ENCODE results near the gene NLRP10.
A peak's percentile ranks its signal among the peaks of the same experiment; 100 is the strongest.
"Not testable (repeated sequence)": the region's sequence is repeated elsewhere in the genome, so short reads cannot be mapped to it uniquely, and the experiment has no call there.

Gene NLRP10

GRCh38 chr11:7999795-8000194 lies 34.5 kb upstream of the NLRP10 start:
- no peaks in the 10 kb centered on the region for H3K9me3 ChIP-seq (ENCODE audit: control insufficient read depth, insufficient read depth, low read length)
- peaks cover 17% of the 10 kb centered on the region; the same call in 1 of the 2 replicates for H3F3A ChIP-seq (ENCODE audit: control insufficient read depth, insufficient read depth)

GRCh38 chr11:7994581-7995278 lies 29.5 kb upstream of the NLRP10 start:
- no peak overlapping the region for H3K4me3 ChIP-seq (ENCODE audit: low read length)
- H3K27ac ChIP-seq (ENCODE audit: low read depth, low read length), result no peak overlapping the region
- no peak overlapping the region for H3K4me2 ChIP-seq (ENCODE audit: low read length)
- H4K20me1 ChIP-seq (ENCODE audit: control insufficient read depth, insufficient read depth, low read depth, low read length), result no peaks in the 10 kb centered on the region
- H3K4me1 ChIP-seq (ENCODE audit: control insufficient read depth, low read length), result peaks cover under 1% of the 10 kb centered on the region; the same call in 1 of the 2 replicates
- no peaks in the 10 kb centered on the region for H3K9me3 ChIP-seq (ENCODE audit: control insufficient read depth, insufficient read depth, low read length)
- H3K9me2 ChIP-seq (replicated peaks; ENCODE audit: control insufficient read depth, low read length), result no peaks in the 10 kb centered on the region
- no peaks in the 10 kb centered on the region for H3K27me3 ChIP-seq (ENCODE audit: control insufficient read depth, low read length)
- peaks cover 16% of the 10 kb centered on the region for H3K79me2 ChIP-seq (ENCODE audit: control insufficient read depth, low read length)
- H3F3A ChIP-seq (ENCODE audit: control insufficient read depth, insufficient read depth), result 0 out of 2 replicates have a peak, but pooled peaks cover 3% of the 10 kb centered on the region
- peaks cover 93% of the 10 kb centered on the region for H3K36me3 ChIP-seq (ENCODE audit: control insufficient read depth, low read length)
- TF ChIP-seq EZH2phosphoT487 (IDR thresholded peaks at IDR 0.05; ENCODE audit: borderline replicate concordance, low read length) (no peak), CTCF (IDR thresholded peaks at IDR 0.05; ENCODE audit: low read depth, low read length, poor library complexity, severe bottlenecking) (no peak)

More at GRCh38 chr11:7999795-8000194, 34.5 kb upstream of the NLRP10 start:
- no peaks in the 10 kb centered on the region for H4K20me1 ChIP-seq (ENCODE audit: control insufficient read depth, insufficient read depth, low read depth, low read length)
- no peak overlapping the region for H3K4me3 ChIP-seq (ENCODE audit: low read length)
- H3K79me2 ChIP-seq (ENCODE audit: control insufficient read depth, low read length), result no peaks in the 10 kb centered on the region
- H3K4me2 ChIP-seq (ENCODE audit: low read length), result no peak overlapping the region
- H3K9me2 ChIP-seq (replicated peaks; ENCODE audit: control insufficient read depth, low read length), result no peaks in the 10 kb centered on the region
- H3K4me1 ChIP-seq (ENCODE audit: control insufficient read depth, low read length), result no peaks in the 10 kb centered on the region
- TF ChIP-seq CTCF (IDR thresholded peaks at IDR 0.05; ENCODE audit: low read depth, low read length, poor library complexity, severe bottlenecking), result no peak
- no peaks in the 10 kb centered on the region for H3K27me3 ChIP-seq (ENCODE audit: control insufficient read depth, low read length)
- peaks cover 53% of the 10 kb centered on the region for H3K36me3 ChIP-seq (ENCODE audit: control insufficient read depth, low read length)
- H3K27ac ChIP-seq (ENCODE audit: low read depth, low read length), result no peak overlapping the region

GRCh38 chr11:7987560-7987883 lies 22.3 kb upstream of the NLRP10 start:
- not testable (repeated sequence) for H3K9me3 ChIP-seq (ENCODE audit: control insufficient read depth, insufficient read depth, low read length); H3K27ac ChIP-seq (ENCODE audit: low read depth, low read length); H3K27me3 ChIP-seq (ENCODE audit: control insufficient read depth, low read length); H3K9me2 ChIP-seq (replicated peaks; ENCODE audit: control insufficient read depth, low read length); H3F3A ChIP-seq (ENCODE audit: control insufficient read depth, insufficient read depth)
- Histone ChIP-seq H3K36me3 (ENCODE audit: control insufficient read depth, low read length) (peaks cover 45% of the 10 kb centered on the region), H3K4me3 (ENCODE audit: low read length) (peak overlapping the region; percentile 78), H4K20me1 (ENCODE audit: control insufficient read depth, insufficient read depth, low read depth, low read length) (peaks cover 15% of the 10 kb centered on the region), H3K4me2 (ENCODE audit: low read length) (peak overlapping the region; percentile 73), H3K4me1 (ENCODE audit: control insufficient read depth, low read length) (peaks cover 33% of the 10 kb centered on the region), H3K79me2 (ENCODE audit: control insufficient read depth, low read length) (peaks cover 54% of the 10 kb centered on the region)

GRCh38 chr11:7986768-7987559 lies 21.7 kb upstream of the NLRP10 start, which contains the start of gene EIF3F:
Gene EIF3F (plus strand): TSS chr11:7987337. CDS start chr11:7987353, 16 bp downstream.
- peak within 1 kb of the TSS; percentile 78 for H3K4me3 ChIP-seq (ENCODE audit: low read length)
- H3F3A ChIP-seq (ENCODE audit: control insufficient read depth, insufficient read depth), result no peaks in the 10 kb centered on the region
- peaks cover 15% of the 10 kb centered on the region for H4K20me1 ChIP-seq (ENCODE audit: control insufficient read depth, insufficient read depth, low read depth, low read length)
- no peaks in the 10 kb centered on the region for H3K9me3 ChIP-seq (ENCODE audit: control insufficient read depth, insufficient read depth, low read length)
- H3K9me2 ChIP-seq (replicated peaks; ENCODE audit: control insufficient read depth, low read length), result no peaks in the 10 kb centered on the region
- H3K4me1 ChIP-seq (ENCODE audit: control insufficient read depth, low read length), result peaks cover 38% of the 10 kb centered on the region
- H3K36me3 ChIP-seq (ENCODE audit: control insufficient read depth, low read length), result peaks cover 39% of the 10 kb centered on the region
- H3K27ac ChIP-seq (ENCODE audit: low read depth, low read length), result peak within 1 kb of the TSS; percentile 43; the same call in 1 of the 2 replicates
- peaks cover 54% of the 10 kb centered on the region for H3K79me2 ChIP-seq (ENCODE audit: control insufficient read depth, low read length)
- peak within 1 kb of the TSS; percentile 73 for H3K4me2 ChIP-seq (ENCODE audit: low read length)
- H3K27me3 ChIP-seq (ENCODE audit: control insufficient read depth, low read length), result no peaks in the 10 kb centered on the region
- TF ChIP-seq EZH2phosphoT487 (IDR thresholded peaks at IDR 0.05; ENCODE audit: borderline replicate concordance, low read length), result no peak
- peak; percentile 82 for TF ChIP-seq CTCF (IDR thresholded peaks at IDR 0.05; ENCODE audit: low read depth, low read length, poor library complexity, severe bottlenecking)
